LHCN-M2 (cell line): ENCODE measurements around the gene ACSS1. TPM values are rescaled to one million over a fixed set of nuclear protein-coding genes. Genes with fewer than 3 reads are reported as not detected.
A peak's percentile ranks its signal among the peaks of the same experiment; 100 is the strongest.
"Not testable (repeated sequence)": the region's sequence is repeated elsewhere in the genome, so short reads cannot be mapped to it uniquely, and the experiment has no call there.

Experiments used
- DNase-seq: peaks from one replicate; pipeline ENCODE4 v3.0.0-alpha.2; 2012; ENCODE audit warnings: low read depth
- total RNA-seq: library from RNA; depleted of rRNA; stranded (reverse); fragments of >200 nt; gene quantifications from 2 replicates; pipeline ENCODE4 v1.2.3, GENCODE V29; 2014

ACSS1 gene
- total RNA-seq, 1 experiment from 2014 or later, result 0.75 TPM

DNA sequence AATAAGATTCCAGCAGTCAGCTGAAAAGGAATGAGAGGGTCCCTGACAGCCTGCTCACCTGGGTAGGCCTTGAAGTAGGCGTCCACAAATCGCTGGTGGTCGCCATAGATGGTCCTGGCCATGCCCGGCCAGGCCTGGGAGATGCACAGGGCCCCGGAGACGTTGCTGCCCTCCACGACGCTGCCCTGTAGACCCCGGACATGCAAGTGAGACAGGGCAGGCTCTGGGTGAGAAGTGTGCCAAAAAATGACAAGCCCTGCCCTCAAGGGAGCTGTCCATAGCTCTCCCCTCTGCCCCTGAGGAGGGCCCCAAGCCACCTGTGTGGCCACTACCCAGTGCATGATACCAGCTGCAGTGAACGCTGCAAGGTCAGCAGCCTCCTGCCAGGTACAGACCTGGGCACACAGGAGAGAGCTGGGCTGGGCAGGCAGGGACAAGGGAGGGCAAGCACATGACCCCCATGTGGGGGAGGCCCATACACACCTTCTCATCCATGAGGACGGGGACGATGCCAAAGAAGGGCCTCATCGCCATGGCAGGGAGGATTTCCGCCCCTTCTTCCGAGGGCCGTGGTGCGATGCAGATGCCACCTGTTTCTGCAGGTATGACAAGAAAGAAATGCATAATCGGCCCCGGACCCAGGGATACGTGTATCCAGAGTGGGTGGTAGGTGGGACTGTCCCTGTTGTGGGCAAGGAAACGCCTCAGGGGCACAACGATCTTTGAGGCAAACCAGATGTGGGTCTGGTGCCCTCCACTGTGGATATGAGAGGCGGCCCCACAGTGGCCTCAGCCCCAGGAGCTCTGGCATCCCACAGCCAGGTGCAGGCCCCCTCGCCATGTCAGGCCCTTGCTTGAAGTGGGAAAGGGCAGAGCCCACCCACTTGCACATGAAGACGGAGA is 44.2 kb downstream of the ACSS1 start:
- DNase-seq, result no peak

- DNase-seq, result no peak
Observed at GRCh38 chr20:25012616-25013189, 45.2 kb downstream of the ACSS1 start.

GRCh38 chr20:25011831-25012241 is 46.1 kb downstream of the ACSS1 start:
- DNase-seq, result no peak

GRCh38 chr20:25011261-25011660 is 46.7 kb downstream of the ACSS1 start:
- no peak for DNase-seq

DNA sequence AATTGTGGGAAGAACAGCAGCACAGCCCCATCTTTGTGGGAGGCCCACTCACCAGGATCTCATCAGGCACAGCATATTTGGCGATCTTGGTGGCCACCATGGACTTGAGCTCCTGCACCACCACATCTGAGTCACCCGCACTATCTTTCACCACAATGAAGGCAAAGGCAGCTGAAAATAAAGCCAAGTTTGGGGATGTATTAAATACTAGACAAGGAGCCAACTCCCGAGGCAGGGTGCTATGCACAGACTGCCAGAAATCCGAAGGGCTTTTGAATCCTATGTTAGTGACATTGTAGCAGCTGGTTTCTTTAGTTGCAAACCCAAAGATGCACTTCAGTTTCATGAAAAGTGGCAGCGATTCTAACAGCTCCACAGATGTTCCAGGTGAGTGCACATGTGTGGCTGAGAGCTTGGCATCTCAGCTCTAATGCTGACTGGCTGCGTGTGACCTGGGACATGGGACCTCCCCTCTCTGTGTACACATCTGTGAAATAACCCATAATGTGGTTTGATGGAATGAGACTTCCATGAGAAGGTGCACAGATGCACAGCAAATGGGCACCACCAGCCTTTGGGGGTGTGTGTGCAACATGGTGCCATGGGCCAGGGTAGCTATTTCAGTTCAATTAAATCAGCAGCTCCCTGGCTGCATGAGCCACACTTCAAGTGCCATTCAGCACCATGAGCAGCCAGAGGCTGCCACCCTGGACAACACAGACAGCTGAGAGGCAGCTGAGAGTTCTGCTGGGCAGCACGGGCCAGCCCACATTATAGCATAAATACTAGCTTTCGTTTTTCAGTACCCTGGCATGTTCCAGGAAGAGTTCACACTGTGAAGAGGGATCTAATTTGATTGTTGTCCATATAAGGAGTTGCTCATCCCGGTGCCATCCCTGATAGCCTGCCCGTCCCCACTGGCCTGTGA is 48.5 kb downstream of the ACSS1 start:
- DNase-seq, result peak; percentile 22

DNA sequence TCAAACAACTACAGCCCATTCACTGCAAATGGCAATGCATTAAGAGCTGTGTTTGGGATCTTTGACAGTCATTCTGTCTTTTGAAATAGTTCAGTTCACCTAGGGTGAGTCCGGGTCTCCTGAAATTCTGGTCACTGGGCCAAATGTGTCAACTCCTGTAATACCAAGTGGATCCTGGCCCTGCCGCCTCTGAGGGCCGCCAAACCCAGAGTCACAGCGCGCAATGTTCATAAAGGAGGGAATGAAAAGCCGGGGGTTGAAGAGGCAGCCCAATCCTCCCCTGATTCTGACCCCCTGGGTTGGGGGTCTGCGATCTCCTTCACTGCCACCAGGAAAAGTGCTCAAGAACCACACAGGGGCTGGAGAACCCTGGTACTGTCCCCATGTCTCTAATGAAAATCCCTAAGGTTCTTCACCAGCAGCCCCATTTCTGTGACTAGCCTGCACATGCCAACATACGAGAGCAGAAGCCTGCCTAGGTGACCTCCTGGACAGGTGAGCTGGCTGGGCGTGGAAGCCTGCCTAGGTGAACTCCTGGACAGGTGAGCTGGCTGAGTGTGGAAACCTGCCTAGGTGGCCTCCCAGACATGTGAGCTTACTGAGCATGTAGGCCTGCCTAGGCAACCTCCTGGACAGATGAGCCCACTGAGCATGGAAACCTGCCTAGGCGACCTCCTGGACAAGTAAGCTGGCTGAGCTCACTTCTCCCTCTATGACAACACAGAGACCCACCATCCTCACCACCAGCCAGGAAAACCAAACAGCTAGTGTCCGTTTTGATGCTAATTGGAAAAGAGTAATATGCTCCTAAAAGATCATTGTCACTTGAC is 49.3 kb downstream of the ACSS1 start:
- no peak for DNase-seq

GRCh38 chr20:25007491-25008305 is 50.2 kb downstream of the ACSS1 start:
- DNase-seq, result no peak

DNA sequence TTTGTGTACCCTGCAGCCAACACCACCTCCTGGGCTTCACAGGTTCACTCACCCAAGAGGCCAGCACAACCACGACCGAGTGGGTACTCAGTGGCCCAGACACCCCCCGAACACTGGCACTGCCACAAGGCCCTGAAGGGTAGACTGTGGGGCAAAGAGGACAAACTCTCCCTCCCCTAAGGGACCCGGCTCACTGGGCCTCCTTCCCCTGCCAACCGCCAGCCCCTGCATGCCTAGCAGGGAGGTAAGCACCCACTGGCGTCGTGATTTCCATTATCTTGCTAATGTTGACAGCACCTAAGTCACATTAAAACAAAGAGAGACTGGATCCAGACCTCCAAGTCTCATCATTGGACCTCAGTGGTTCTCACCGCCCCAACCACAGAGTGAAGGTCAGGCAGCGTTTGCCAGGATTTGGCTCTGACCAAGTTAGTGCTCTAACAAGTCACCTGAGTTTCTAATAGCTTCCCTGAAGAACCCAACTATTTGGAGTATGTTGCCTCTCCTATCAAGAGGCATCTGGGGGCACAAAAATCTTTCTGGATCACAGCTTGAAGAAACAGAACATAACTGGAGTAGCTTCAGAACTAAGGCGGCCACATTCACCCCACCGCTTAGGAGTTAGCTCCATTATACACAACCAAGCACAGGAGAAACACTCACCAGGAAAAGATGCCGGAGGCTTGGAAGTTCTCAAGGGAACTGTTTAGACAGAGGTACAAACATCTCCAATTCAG is 51.3 kb downstream of the ACSS1 start:
- DNase-seq, result no peak

- DNase-seq, result no peak
Observed at GRCh38 chr20:25005661-25006060, 52.3 kb downstream of the ACSS1 start.

DNA sequence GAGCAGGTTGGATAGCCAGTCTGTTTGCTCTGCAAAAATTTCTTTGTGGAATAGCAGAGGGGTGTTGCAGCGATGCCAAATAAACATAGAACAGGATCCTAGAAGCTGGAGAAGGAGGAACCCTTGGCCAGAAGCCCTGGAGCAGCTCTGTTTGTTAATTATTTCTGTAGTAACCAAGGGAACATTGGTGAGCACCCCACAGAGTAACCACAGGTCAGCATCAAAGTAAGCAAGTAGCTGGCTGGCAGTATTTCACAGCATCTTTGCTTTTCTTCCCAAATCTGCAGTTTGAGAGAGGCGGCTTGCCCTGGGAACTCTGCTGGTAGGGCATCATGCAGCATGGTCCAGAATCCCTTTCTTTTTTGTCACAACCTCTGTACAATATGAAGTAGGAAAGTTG is 52.7 kb downstream of the ACSS1 start:
- peak; percentile 32 for DNase-seq

DNA sequence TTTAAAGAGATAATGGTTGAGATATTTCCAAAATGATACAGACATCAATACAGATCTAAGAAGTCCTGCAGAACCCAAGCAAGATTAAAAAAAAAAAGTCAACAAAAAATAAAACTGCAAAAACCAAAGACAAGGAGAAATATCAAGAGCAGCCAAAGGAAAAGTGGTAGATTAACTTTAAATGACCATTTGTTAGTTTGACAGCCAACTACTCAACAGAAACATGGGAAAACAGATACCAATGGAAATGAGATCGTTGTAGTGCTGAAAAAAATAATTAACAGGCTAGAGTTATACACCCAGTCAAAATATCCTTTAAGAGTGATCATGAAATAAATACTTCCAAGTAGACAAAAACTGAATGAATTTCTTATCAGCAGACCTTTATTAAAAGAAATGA is 54.9 kb downstream of the ACSS1 start:
- no peak for DNase-seq

DNA sequence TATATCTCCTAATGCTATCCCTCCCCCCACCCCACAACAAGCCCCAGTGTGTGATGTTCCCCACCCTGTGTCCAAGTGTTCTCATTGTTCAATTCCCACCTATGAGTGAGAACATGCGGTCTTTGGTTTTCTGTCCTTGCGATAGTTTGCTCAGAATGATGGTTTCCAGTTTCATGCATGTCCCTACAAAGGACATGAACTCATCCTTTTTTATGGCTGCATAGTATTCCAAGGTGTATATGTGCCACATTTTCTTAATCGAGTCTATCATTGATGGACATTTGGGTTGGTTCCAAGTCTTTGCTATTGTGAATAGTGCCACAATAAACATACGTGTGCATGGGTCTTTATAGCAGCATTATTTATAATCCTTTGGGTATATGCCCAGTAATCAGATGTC is 56.6 kb downstream of the ACSS1 start:
- DNase-seq, result not testable (repeated sequence)

- DNase-seq, result peak; percentile 93
Observed at GRCh38 chr20:25000268-25000801, 57.6 kb downstream of the ACSS1 start.

GRCh38 chr20:24999568-24999967 is 58.4 kb downstream of the ACSS1 start:
- DNase-seq, result no peak

- DNase-seq, result no peak
Observed at GRCh38 chr20:24998631-24999445, 59.1 kb downstream of the ACSS1 start.

DNA sequence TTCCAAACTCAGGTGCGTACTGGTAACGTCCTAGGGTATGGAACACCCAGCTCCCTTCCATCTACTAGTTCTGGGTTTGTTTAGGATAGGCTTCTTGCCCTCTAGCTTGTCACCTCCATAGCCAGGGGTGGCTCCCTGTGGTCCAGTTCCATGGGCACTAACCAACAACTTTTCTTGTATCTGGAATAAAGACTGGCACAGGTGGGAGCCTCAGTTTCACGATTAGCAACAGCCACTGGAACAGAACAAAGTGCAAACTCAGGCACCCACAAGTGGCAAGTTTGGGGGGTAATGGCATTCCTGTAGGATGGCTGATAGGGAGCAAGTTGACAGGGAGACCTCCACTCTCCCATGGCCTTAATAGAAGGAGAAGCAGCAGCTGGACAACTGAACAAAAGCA is 59.8 kb downstream of the ACSS1 start:
- DNase-seq, result no peak

GRCh38 chr20:24996449-24997377 is 61.2 kb downstream of the ACSS1 start:
- DNase-seq, result no peak
